WTC11 (cell line): Measurements from ENCODE around the gene AGER. TPM values are rescaled to one million over a fixed set of nuclear protein-coding genes. Genes with fewer than 3 reads are reported as not detected.

Experiments
- ATAC-seq: fragments of 200-7000 bp; cut with Tn5 transposase; 2 replicates; pipeline ENCODE4 v1.10.0; 2021; ENCODE audit warnings: mild to moderate bottlenecking, moderate library complexity
- CTCF ChIA-PET: fragments of 300-600 bp; sonication (Branson Sonifier 250); formaldehyde crosslinking; loops from one replicate; lab custom pipeline; 2021; ENCODE audit warnings: antibody characterized with exemption; lab: Charles Lee
- POLR2A ChIA-PET: fragments of 350-600 bp; sonication (Branson Sonifier 250); formaldehyde crosslinking; loops from one replicate; lab custom pipeline; 2021; ENCODE audit warnings: antibody characterized with exemption; lab: Charles Lee
- DNase-seq: peaks from one replicate; pipeline ENCODE4 v3.0.0; 2021; ENCODE audit warnings: low spot score
- H3K27ac Mint-ChIP-seq: 2 replicates; pipeline ENCODE4 v1.8.0; 2021; ENCODE audit warnings: mixed read lengths
- H3K27me3 Mint-ChIP-seq: 2 replicates; pipeline ENCODE4 v1.8.0; 2021; ENCODE audit warnings: low read depth, mild to moderate bottlenecking, moderate library complexity, mixed read lengths
- H3K36me3 Mint-ChIP-seq: 2 replicates; pipeline ENCODE4 v1.8.0; 2021; ENCODE audit warnings: mixed read lengths
- H3K4me1 Mint-ChIP-seq: 2 replicates; pipeline ENCODE4 v1.8.0; 2022; ENCODE audit warnings: mixed read lengths
- H3K4me3 Mint-ChIP-seq: 2 replicates; pipeline ENCODE4 v1.8.0; 2021; ENCODE audit warnings: mild to moderate bottlenecking, moderate library complexity, mixed read lengths
- H3K9me3 Mint-ChIP-seq: 2 replicates; pipeline ENCODE4 v1.8.0; 2021; ENCODE audit warnings: mixed read lengths
- ATF1 ChIP-seq: sonication (generic); formaldehyde crosslinking; IDR thresholded peaks from 2 replicates; pipeline ENCODE4 v1.8.1; 2023; ENCODE audit warnings: mild to moderate bottlenecking, moderate library complexity, missing genetic modification reagents
- ELF4 ChIP-seq: sonication (generic); formaldehyde crosslinking; IDR thresholded peaks from 2 replicates; pipeline ENCODE4 v1.8.1; 2022; ENCODE audit warnings: low read depth, mild to moderate bottlenecking, moderate library complexity, missing genetic modification reagents
- GABPB1 ChIP-seq: sonication (generic); formaldehyde crosslinking; IDR thresholded peaks from 2 replicates; pipeline ENCODE4 v1.8.1; 2023; ENCODE audit warnings: mild to moderate bottlenecking, missing genetic modification reagents
- IRF2 ChIP-seq: sonication (generic); formaldehyde crosslinking; IDR thresholded peaks from 2 replicates; pipeline ENCODE4 v1.8.0; 2022; ENCODE audit warnings: low read depth, missing genetic modification reagents, borderline replicate concordance
- JUN ChIP-seq: sonication (generic); formaldehyde crosslinking; IDR thresholded peaks from 2 replicates; pipeline ENCODE4 v1.8.0; 2023; ENCODE audit warnings: mild to moderate bottlenecking, missing genetic modification reagents
- KAT7 ChIP-seq: sonication (generic); formaldehyde crosslinking; IDR thresholded peaks from 2 replicates; pipeline ENCODE4 v1.8.1; 2023; ENCODE audit warnings: missing genetic modification reagents, mild to moderate bottlenecking, borderline replicate concordance
- MXD4 ChIP-seq: fragments of 250-450 bp; sonication (Bioruptor Pico); IDR thresholded peaks from 2 replicates; pipeline ENCODE4 v1.8.0; 2021; ENCODE audit warnings: mild to moderate bottlenecking, moderate library complexity, borderline replicate concordance
- NFE2L1 ChIP-seq: sonication (generic); formaldehyde crosslinking; IDR thresholded peaks from 2 replicates; pipeline ENCODE4 v1.8.1; 2023; ENCODE audit warnings: missing genetic modification reagents
- RORB ChIP-seq: fragments of 250-450 bp; sonication (Bioruptor Pico); IDR thresholded peaks from 2 replicates; pipeline ENCODE4 v1.9.0; 2021; ENCODE audit warnings: mild to moderate bottlenecking
- SMAD3 ChIP-seq: sonication (generic); formaldehyde crosslinking; IDR thresholded peaks from 2 replicates; pipeline ENCODE4 v1.8.0; 2022; ENCODE audit warnings: missing genetic modification reagents, mild to moderate bottlenecking, borderline replicate concordance
- TEAD1 ChIP-seq: sonication (generic); formaldehyde crosslinking; IDR thresholded peaks from 2 replicates; pipeline ENCODE4 v1.8.0; 2022; ENCODE audit warnings: mild to moderate bottlenecking, missing genetic modification reagents
- ZBTB21 ChIP-seq: sonication (generic); formaldehyde crosslinking; IDR thresholded peaks from 2 replicates; pipeline ENCODE4 v1.8.1; 2023; ENCODE audit warnings: mild to moderate bottlenecking, missing genetic modification reagents, borderline replicate concordance
- ZNF121 ChIP-seq: sonication (generic); formaldehyde crosslinking; IDR thresholded peaks from 2 replicates; pipeline ENCODE4 v1.8.0; 2023; ENCODE audit warnings: missing genetic modification reagents
- total RNA-seq: library from RNA; stranded (reverse); gene quantifications from 3 replicates; pipeline ENCODE4 v1.2.3, GENCODE V29; 2021
- TF ChIP-seq, protein P1 (sequence below): sonication (generic); formaldehyde crosslinking; IDR thresholded peaks from 2 replicates; pipeline ENCODE4 v1.8.1; 2023; ENCODE audit warnings: mild to moderate bottlenecking, missing genetic modification reagents, borderline replicate concordance
- TF ChIP-seq, protein P2 (sequence below): sonication (generic); formaldehyde crosslinking; IDR thresholded peaks from 2 replicates; pipeline ENCODE4 v1.8.1; 2022; ENCODE audit warnings: low read depth, mild to moderate bottlenecking, moderate library complexity, missing genetic modification reagents, borderline replicate concordance
- TF ChIP-seq, protein P3 (sequence below): fragments of 250-450 bp; sonication (Bioruptor Pico); IDR thresholded peaks from 2 replicates; pipeline ENCODE4 v1.9.0; 2021; ENCODE audit warnings: moderate library complexity, mild to moderate bottlenecking, inconsistent platforms, borderline replicate concordance
- TF ChIP-seq, protein P4 (sequence below): sonication (generic); formaldehyde crosslinking; IDR thresholded peaks from 2 replicates; pipeline ENCODE4 v1.8.0; 2023; ENCODE audit warnings: missing genetic modification reagents, mild to moderate bottlenecking, borderline replicate concordance
- TF ChIP-seq, protein P5 (sequence below): sonication (generic); formaldehyde crosslinking; conservative IDR thresholded peaks from 2 replicates; pipeline ENCODE4 v1.8.1; 2022; ENCODE audit warnings: mild to moderate bottlenecking, missing genetic modification reagents
- TF ChIP-seq, protein P6 (sequence below): sonication (generic); formaldehyde crosslinking; IDR thresholded peaks from 2 replicates; pipeline ENCODE4 v1.8.0; 2023; ENCODE audit warnings: mild to moderate bottlenecking, missing genetic modification reagents

AGER gene
- total RNA-seq, 1 experiment from 2014 or later, result 18.1 TPM

DNA sequence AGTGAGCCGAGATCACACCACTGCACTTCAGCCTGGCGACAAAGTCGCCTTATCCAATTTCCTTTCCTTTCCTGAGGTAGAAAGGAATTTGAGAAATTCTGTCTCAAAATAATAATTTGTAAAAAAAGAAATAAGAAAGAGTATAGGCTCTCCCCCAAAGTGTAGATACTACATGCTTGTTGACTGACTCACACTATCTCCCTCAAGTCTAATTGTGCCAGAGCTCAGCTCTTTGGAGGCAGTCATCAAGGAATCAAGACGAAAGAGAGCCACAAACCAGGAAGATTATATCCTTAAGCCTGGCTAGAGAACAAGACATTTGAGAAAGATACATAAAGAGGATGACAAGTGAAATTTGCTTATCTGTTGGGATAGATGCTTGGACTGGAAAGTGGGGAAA lies 50.3 kb downstream of the AGER start:
- POLR2A ChIA-PET, result no interaction called here
- no peak for ATAC-seq
- no peak overlapping the region for H3K27ac Mint-ChIP-seq

DNA sequence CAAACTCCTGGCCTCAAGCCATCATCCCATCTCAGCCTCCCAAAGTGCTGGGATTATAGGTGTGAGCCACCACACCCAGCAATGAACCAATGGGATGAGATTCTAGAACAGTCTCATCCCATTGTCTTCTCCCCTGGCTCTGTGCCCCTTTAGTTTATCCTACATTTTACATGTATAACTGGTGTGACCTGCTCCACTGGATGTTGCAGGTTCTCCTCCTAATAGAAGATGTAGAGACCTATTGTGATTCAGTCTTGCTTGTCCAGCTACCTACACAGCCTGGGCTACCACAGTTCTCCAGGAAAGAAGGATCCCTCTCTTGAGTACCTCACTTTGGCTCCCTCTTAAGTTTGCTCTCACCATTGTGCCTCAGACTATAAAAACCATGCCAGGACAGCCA lies 51.9 kb downstream of the AGER start:
- TF ChIP-seq, protein P1, sequence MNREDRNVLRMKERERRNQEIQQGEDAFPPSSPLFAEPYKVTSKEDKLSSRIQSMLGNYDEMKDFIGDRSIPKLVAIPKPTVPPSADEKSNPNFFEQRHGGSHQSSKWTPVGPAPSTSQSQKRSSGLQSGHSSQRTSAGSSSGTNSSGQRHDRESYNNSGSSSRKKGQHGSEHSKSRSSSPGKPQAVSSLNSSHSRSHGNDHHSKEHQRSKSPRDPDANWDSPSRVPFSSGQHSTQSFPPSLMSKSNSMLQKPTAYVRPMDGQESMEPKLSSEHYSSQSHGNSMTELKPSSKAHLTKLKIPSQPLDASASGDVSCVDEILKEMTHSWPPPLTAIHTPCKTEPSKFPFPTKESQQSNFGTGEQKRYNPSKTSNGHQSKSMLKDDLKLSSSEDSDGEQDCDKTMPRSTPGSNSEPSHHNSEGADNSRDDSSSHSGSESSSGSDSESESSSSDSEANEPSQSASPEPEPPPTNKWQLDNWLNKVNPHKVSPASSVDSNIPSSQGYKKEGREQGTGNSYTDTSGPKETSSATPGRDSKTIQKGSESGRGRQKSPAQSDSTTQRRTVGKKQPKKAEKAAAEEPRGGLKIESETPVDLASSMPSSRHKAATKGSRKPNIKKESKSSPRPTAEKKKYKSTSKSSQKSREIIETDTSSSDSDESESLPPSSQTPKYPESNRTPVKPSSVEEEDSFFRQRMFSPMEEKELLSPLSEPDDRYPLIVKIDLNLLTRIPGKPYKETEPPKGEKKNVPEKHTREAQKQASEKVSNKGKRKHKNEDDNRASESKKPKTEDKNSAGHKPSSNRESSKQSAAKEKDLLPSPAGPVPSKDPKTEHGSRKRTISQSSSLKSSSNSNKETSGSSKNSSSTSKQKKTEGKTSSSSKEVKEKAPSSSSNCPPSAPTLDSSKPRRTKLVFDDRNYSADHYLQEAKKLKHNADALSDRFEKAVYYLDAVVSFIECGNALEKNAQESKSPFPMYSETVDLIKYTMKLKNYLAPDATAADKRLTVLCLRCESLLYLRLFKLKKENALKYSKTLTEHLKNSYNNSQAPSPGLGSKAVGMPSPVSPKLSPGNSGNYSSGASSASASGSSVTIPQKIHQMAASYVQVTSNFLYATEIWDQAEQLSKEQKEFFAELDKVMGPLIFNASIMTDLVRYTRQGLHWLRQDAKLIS (CRISPR knock-in tag), result no peak
- no peak for TF ChIP-seq SMAD3 (CRISPR knock-in tag)
- no peak for TF ChIP-seq MXD4 (CRISPR knock-in tag)
- no peak for TF ChIP-seq IRF2
- TF ChIP-seq, protein P2, sequence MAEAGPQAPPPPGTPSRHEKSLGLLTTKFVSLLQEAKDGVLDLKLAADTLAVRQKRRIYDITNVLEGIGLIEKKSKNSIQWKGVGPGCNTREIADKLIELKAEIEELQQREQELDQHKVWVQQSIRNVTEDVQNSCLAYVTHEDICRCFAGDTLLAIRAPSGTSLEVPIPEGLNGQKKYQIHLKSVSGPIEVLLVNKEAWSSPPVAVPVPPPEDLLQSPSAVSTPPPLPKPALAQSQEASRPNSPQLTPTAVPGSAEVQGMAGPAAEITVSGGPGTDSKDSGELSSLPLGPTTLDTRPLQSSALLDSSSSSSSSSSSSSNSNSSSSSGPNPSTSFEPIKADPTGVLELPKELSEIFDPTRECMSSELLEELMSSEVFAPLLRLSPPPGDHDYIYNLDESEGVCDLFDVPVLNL (CRISPR knock-in tag), result no peak
- peak overlapping the region; percentile 45; the same call in 1 of the 2 replicates for H3K4me3 Mint-ChIP-seq
- DNase-seq (no peak), ATAC-seq (no peak)
- CTCF ChIA-PET, result interaction anchor here (0.6 to 6.1 kb wide), 2 partner anchors 14 kb away, joined by 3 to 63 read pairs; no protein-coding TSS in a partner anchor
- H3K36me3 Mint-ChIP-seq, result no peaks in the 10 kb centered on the region
- peaks cover 17% of the 10 kb centered on the region for H3K4me1 Mint-ChIP-seq
- POLR2A ChIA-PET, result no interaction called here
- H3K27ac Mint-ChIP-seq, result no peak overlapping the region
- peaks cover 24% of the 10 kb centered on the region for H3K27me3 Mint-ChIP-seq
- no peaks in the 10 kb centered on the region for H3K9me3 Mint-ChIP-seq

More for the DNA sequence above, 50.3 kb downstream of the AGER start:
- no peaks in the 10 kb centered on the region for H3K36me3 Mint-ChIP-seq
- TF ChIP-seq GABPB1 (CRISPR knock-in tag) (no peak), ZBTB21 (CRISPR knock-in tag) (no peak)
- no peaks in the 10 kb centered on the region for H3K9me3 Mint-ChIP-seq
- CTCF ChIA-PET, result no interaction called here
- H3K4me1 Mint-ChIP-seq, result peaks cover 7% of the 10 kb centered on the region
- H3K4me3 Mint-ChIP-seq, result no peak overlapping the region
- H3K27me3 Mint-ChIP-seq, result peaks cover 27% of the 10 kb centered on the region
- DNase-seq, result no peak

DNA sequence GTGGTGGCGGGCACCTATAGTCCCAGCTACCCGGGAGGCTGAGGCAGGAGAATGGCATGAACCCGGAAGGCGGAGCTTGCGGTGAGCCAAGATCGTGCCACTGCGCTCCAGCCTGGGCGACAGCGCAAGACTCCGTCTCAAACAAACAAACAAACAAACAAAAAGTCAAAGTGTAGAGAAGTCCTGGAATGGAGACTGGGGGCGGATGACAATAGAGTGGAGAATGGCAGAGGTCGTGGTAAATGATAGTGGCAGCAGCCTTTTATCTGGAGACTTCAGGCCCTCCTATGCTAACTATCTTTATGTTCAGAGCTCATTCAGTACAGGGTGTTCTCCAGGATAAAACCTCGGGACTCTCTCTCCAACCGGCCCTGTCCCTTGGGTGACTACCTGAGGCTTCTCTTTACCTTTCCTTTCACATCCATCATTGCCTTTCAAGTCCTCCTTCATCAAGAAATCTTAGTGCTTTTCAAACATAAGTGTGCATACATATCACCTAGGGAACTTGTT lies 52.6 kb downstream of the AGER start:
- CTCF ChIA-PET, result interaction anchor here (0.6 to 6.1 kb wide), 3 partner anchors 11 to 15 kb away, joined by 3 to 63 read pairs (median 6); no protein-coding TSS in a partner anchor
- Mint-ChIP-seq H3K27me3 (peaks cover 24% of the 10 kb centered on the region), H3K36me3 (no peaks in the 10 kb centered on the region), H3K27ac (no peak overlapping the region), H3K9me3 (no peaks in the 10 kb centered on the region), H3K4me1 (peaks cover 23% of the 10 kb centered on the region), H3K4me3 (peak overlapping the region; percentile 41)
- ATAC-seq (no peak), DNase-seq (no peak)
- POLR2A ChIA-PET, result interaction anchor here (1.6 kb wide), 1 partner anchor 17 kb away, joined by 4 read pairs; no protein-coding TSS in a partner anchor
- TF ChIP-seq, protein P3, sequence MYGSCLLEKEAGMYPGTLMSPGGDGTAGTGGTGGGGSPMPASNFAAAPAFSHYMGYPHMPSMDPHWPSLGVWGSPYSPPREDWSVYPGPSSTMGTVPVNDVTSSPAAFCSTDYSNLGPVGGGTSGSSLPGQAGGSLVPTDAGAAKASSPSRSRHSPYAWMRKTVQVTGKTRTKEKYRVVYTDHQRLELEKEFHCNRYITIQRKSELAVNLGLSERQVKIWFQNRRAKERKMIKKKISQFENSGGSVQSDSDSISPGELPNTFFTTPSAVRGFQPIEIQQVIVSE (CRISPR knock-in tag), result no peak
- TF ChIP-seq JUN (CRISPR knock-in tag) (no peak), ZNF121 (CRISPR knock-in tag) (no peak), RORB (no peak), ATF1 (no peak), NFE2L1 (CRISPR knock-in tag) (no peak), TEAD1 (CRISPR knock-in tag) (no peak), ELF4 (CRISPR knock-in tag) (no peak), KAT7 (no peak)
- TF ChIP-seq, protein P4, sequence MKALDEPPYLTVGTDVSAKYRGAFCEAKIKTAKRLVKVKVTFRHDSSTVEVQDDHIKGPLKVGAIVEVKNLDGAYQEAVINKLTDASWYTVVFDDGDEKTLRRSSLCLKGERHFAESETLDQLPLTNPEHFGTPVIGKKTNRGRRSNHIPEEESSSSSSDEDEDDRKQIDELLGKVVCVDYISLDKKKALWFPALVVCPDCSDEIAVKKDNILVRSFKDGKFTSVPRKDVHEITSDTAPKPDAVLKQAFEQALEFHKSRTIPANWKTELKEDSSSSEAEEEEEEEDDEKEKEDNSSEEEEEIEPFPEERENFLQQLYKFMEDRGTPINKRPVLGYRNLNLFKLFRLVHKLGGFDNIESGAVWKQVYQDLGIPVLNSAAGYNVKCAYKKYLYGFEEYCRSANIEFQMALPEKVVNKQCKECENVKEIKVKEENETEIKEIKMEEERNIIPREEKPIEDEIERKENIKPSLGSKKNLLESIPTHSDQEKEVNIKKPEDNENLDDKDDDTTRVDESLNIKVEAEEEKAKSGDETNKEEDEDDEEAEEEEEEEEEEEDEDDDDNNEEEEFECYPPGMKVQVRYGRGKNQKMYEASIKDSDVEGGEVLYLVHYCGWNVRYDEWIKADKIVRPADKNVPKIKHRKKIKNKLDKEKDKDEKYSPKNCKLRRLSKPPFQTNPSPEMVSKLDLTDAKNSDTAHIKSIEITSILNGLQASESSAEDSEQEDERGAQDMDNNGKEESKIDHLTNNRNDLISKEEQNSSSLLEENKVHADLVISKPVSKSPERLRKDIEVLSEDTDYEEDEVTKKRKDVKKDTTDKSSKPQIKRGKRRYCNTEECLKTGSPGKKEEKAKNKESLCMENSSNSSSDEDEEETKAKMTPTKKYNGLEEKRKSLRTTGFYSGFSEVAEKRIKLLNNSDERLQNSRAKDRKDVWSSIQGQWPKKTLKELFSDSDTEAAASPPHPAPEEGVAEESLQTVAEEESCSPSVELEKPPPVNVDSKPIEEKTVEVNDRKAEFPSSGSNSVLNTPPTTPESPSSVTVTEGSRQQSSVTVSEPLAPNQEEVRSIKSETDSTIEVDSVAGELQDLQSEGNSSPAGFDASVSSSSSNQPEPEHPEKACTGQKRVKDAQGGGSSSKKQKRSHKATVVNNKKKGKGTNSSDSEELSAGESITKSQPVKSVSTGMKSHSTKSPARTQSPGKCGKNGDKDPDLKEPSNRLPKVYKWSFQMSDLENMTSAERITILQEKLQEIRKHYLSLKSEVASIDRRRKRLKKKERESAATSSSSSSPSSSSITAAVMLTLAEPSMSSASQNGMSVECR (CRISPR knock-in tag), result no peak
- TF ChIP-seq, protein P5, sequence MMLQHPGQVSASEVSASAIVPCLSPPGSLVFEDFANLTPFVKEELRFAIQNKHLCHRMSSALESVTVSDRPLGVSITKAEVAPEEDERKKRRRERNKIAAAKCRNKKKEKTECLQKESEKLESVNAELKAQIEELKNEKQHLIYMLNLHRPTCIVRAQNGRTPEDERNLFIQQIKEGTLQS, result no peak
- TF ChIP-seq, protein P6, sequence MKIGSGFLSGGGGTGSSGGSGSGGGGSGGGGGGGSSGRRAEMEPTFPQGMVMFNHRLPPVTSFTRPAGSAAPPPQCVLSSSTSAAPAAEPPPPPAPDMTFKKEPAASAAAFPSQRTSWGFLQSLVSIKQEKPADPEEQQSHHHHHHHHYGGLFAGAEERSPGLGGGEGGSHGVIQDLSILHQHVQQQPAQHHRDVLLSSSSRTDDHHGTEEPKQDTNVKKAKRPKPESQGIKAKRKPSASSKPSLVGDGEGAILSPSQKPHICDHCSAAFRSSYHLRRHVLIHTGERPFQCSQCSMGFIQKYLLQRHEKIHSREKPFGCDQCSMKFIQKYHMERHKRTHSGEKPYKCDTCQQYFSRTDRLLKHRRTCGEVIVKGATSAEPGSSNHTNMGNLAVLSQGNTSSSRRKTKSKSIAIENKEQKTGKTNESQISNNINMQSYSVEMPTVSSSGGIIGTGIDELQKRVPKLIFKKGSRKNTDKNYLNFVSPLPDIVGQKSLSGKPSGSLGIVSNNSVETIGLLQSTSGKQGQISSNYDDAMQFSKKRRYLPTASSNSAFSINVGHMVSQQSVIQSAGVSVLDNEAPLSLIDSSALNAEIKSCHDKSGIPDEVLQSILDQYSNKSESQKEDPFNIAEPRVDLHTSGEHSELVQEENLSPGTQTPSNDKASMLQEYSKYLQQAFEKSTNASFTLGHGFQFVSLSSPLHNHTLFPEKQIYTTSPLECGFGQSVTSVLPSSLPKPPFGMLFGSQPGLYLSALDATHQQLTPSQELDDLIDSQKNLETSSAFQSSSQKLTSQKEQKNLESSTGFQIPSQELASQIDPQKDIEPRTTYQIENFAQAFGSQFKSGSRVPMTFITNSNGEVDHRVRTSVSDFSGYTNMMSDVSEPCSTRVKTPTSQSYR (CRISPR knock-in tag), result no peak
